GM12873 (cell line): ENCODE results near the gene FOXP1.

Source experiments
- TF ChIP-seq, protein P1 (sequence below): IDR thresholded peaks from 2 replicates; pipeline ENCODE4 v1.5.1; 2012; ENCODE audit warnings: low read depth, mild to moderate bottlenecking, moderate library complexity, low read length, control low read depth; ENCODE audit not compliant: insufficient read depth; ENCODE audit errors: missing control alignments

The FOXP1 gene

DNA sequence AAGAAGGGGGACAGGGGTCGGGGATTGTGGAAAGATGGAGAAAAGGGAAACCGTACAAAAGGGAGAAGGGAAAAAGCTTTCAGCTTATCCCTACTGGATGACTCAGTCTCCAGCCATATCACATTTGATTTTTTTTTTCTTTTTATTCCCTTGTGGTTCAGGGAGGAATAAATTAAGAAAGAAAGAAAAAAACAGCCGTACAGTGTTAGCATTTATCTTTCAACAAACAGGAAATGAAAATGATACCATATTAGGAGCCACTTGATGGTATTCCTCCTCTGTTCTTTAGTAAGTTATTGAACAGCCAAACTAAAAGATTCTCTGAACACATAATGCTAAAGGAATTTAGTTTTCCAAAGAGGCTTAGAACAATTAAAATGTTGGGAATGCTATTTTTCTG lies 594.4 kb downstream of the FOXP1 start:
- TF ChIP-seq, protein P1, sequence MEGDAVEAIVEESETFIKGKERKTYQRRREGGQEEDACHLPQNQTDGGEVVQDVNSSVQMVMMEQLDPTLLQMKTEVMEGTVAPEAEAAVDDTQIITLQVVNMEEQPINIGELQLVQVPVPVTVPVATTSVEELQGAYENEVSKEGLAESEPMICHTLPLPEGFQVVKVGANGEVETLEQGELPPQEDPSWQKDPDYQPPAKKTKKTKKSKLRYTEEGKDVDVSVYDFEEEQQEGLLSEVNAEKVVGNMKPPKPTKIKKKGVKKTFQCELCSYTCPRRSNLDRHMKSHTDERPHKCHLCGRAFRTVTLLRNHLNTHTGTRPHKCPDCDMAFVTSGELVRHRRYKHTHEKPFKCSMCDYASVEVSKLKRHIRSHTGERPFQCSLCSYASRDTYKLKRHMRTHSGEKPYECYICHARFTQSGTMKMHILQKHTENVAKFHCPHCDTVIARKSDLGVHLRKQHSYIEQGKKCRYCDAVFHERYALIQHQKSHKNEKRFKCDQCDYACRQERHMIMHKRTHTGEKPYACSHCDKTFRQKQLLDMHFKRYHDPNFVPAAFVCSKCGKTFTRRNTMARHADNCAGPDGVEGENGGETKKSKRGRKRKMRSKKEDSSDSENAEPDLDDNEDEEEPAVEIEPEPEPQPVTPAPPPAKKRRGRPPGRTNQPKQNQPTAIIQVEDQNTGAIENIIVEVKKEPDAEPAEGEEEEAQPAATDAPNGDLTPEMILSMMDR: no peak

DNA sequence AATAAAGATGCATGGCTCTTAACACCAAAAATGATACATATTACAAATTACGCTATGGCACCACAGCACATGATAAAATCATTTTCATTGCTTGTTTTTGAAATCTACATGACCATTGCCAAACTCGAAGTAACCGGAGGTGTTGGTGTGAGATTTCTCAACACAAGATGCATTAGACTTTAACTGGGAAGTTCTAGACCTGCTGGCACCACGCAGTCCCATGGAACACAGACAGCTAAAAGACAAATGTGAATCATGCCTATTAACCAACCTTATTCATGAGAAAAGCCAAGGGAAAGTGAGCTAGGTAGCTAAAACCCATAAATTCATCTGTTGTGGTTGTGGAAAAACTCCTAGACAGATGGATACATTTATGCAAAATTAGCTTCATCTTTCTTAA lies 595.4 kb downstream of the FOXP1 start:
- TF ChIP-seq, protein P1: no peak

- TF ChIP-seq, protein P1: no peak
These were observed 598.0 kb downstream of the FOXP1 start for GRCh38 chr3:70985572-70985971.

DNA sequence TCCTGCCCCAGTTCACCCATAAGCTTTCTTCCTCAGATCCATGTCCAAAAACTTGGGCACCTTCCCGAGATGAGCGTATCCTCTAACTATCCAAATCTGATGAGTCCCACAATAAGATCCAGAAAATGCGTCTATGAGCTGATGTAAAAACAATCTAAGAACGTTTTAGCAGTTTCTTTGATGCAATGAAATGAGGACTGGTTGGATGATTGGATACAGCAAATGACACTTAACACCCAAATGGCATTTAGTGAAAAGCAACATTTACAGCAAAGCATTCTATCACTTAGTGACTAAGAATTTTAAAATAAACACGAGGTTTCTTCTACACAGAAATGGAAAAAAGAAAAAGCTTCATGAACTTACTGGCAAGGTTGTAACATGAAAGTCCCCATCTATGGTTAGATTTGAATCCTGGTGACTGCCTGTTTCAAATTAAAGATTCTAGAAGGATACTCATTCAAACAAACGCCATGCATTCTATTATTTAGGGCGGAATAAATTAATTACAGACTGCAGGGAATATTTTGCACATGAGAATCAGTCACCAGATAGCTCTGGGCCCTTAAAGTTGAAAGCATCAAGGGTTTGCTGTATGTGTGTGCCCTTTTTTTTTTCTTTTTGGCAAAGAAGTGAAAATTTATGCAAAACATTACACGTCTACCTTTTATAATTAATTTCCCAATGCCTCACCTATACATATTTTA lies 598.6 kb downstream of the FOXP1 start:
- TF ChIP-seq, protein P1: no peak

DNA sequence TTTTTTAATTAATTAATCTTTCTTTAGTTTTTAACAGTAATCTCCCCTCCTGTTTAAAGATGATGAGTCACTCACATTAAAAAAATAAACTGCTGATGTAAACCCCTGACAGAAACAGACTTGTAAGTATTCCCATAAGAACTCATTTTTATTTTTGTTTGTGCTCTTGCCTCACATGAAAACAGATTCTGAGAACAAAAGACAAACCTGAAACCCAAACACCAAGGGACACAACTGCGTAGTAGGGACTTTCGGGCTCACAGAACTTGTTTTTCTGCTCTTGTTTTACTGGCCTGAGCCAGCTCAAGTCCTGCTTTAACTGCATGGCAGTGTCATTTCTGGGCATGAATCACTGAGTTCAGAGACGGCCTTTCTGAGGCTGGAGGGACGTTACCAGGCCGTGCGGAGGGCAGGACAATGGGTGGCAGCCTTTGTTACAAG lies 600.8 kb downstream of the FOXP1 start:
- TF ChIP-seq, protein P1: no peak

DNA sequence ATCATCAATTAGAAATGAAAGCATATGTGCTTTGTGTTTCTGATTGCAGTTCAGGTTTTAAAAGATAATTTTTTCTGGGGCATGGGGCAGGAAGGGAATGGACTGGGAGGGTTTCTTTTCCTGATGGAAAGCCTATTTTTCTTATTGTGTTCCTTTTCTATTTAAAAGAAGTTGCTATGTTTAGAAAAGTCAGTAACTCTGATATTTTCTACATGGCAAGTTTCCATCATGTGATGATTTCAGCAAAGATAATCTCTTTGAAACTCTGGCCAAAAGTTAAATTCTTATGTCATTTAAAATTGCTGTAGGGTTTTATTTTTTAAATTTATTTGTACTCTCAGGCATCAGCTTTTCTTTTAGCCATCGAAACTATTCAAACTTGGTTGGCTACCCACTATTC lies 601.2 kb downstream of the FOXP1 start:
- TF ChIP-seq, protein P1: no peak

DNA sequence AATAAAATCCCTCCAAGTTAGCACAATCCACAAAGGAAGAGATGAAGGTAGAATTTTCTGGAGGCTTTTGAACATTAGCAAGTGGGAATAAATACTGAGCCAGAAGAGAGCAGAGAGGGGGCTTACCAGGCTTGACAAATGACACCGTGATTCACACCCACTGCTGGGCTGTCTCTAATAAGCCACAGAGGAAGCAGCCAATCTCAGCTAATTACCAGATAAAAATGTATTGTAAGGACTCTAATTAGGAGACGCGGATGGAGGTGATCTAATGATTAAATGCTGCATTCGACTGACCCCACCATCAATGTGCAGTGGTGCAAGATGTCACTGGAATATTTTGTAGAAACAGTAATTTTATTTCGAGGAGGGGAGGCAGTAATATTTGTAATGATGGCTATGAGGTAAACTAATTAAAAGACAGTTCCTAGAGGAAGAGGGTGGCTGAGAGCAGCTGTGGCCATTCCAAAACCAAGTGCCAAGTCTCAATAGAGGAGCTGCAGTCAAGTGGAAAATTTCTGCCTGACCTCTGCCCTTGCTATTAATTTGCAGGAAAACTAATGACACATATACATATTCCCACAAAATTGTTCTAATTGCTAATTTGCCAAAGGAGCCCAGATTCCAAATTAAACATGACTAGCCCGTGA lies 602.2 kb downstream of the FOXP1 start:
- TF ChIP-seq, protein P1: no peak
